T-cell (primary cell): Measurements from ENCODE around the gene SMC4. TPM values are rescaled to one million over a fixed set of nuclear protein-coding genes. Genes with fewer than 3 reads are reported as not detected.

Experiments used
- ATAC-seq, 4 experiments: fragments of 200-7000 bp in 3 of 4; fragments of 150-1000 bp in 1 of 4; cut with Tn5 transposase; replicated peaks in 1 of 4; 1 replicate in 3 of 4; 2 replicates in 1 of 4; pipeline ENCODE4 v1.10.0; 2021; ENCODE audit warnings: moderate library complexity in 3 of 4, mild to moderate bottlenecking in 2 of 4, moderate number of reproducible peaks in 1 of 4
- CTCF ChIA-PET, 2 donors: fragments of 300-600 bp; sonication (Branson Sonifier 250); formaldehyde crosslinking; loops; one replicate each; lab custom pipeline; 2022; ENCODE audit warnings: antibody characterized with exemption in 2 of 2; lab: Charles Lee
- POLR2A ChIA-PET, 2 donors: fragments of 300-600 bp; sonication (Branson Sonifier 250); formaldehyde crosslinking; loops; one replicate each; lab custom pipeline; 2022; ENCODE audit warnings: antibody characterized with exemption in 2 of 2; lab: Charles Lee
- DNase-seq, 35 experiments: peaks; one replicate each; pipeline versions ENCODE4 v3.0.0 to v3.0.0-alpha.2; 2013 to 2023
- H3K27ac ChIP-seq: one replicate; pipeline ENCODE4 v1.5.1; 2013; ENCODE audit warnings: low read length
- H3K27me3 ChIP-seq, 2 experiments: replicated peaks in 1 of 2; 1 replicate in 1 of 2; 2 replicates in 1 of 2; pipeline versions ENCODE4 v1.6.1 to v1.7.0; 2013; ENCODE audit warnings: low read length in 1 of 2, mixed read lengths in 1 of 2; ENCODE audit not compliant: control insufficient read depth in 2 of 2, insufficient read depth in 2 of 2; ENCODE audit errors: extremely low read depth in 1 of 2
- H3K36me3 ChIP-seq, 2 donors: 1 replicate in 1 of 2; 2 replicates in 1 of 2; pipeline versions ENCODE4 v1.6.1 to v1.7.0; 2013; ENCODE audit warnings: low read length in 1 of 2; ENCODE audit not compliant: control insufficient read depth in 2 of 2, insufficient read depth in 1 of 2; ENCODE audit errors: extremely low read depth in 1 of 2
- H3K4me1 ChIP-seq, 2 experiments: 1 replicate in 1 of 2; 2 replicates in 1 of 2; pipeline versions ENCODE4 v1.6.1 to v1.7.0; 2013; ENCODE audit warnings: low read length in 2 of 2, mixed read lengths in 1 of 2; ENCODE audit not compliant: insufficient read depth in 2 of 2, control insufficient read depth in 1 of 2; ENCODE audit errors: extremely low read depth in 1 of 2
- H3K4me3 ChIP-seq, 2 donors: 1 replicate in 1 of 2; 2 replicates in 1 of 2; pipeline versions ENCODE4 v1.5.1 to v1.7.0; 2013; ENCODE audit warnings: mild to moderate bottlenecking in 2 of 2, low read length in 1 of 2, moderate library complexity in 1 of 2; ENCODE audit not compliant: control insufficient read depth in 1 of 2; ENCODE audit errors: extremely low read depth in 1 of 2
- H3K9me3 ChIP-seq: 2 replicates; pipeline ENCODE4 v1.7.0; 2013
- H3K27ac Mint-ChIP-seq, 2 donors: one replicate each; pipeline ENCODE4 v1.8.0; 2020 to 2021; ENCODE audit warnings: mild to moderate bottlenecking in 2 of 2, mixed read lengths in 2 of 2
- H3K27me3 Mint-ChIP-seq, 2 donors: one replicate each; pipeline ENCODE4 v1.8.0; 2021 to 2022; ENCODE audit warnings: mixed read lengths in 2 of 2
- H3K36me3 Mint-ChIP-seq: one replicate; pipeline ENCODE4 v1.8.0; 2021; ENCODE audit warnings: mixed read lengths
- H3K4me1 Mint-ChIP-seq, 3 donors: one replicate each; pipeline ENCODE4 v1.8.0; 2020 to 2022; ENCODE audit warnings: mixed read lengths in 3 of 3, mild to moderate bottlenecking in 1 of 3
- H3K4me3 Mint-ChIP-seq, 3 donors: one replicate each; pipeline ENCODE4 v1.8.0; 2020 to 2022; ENCODE audit warnings: mild to moderate bottlenecking in 3 of 3, mixed read lengths in 3 of 3, moderate library complexity in 3 of 3
- H3K9me3 Mint-ChIP-seq, 3 donors: one replicate each; pipeline ENCODE4 v1.8.0; 2020 to 2022; ENCODE audit warnings: mixed read lengths in 3 of 3
- WGBS: methylation state at CpG from one replicate; pipeline ENCODE4 v1.1.5; 2013; ENCODE audit warnings: missing lambda C conversion rate; ENCODE audit not compliant: insufficient coverage; 5-methylcytosine and 5-hydroxymethylcytosine counted together
- total RNA-seq, 35 experiments: library from RNA in 6 of 35; stranded (reverse) in 6 of 35; fragments of 120-200 nt in 1 of 35; gene quantifications; one replicate each; pipeline versions ENCODE4 v1.2.1 to v1.2.4 and lab custom pipeline; 2013 to 2026

SMC4 gene
- total RNA-seq, 5 donors from 2014 or later (not counting 1 experiment from before 2014, with no cell fraction given) = 41.9 to 63.1 (median 51.2) TPM

- peaks cover 0 to 2% (median 0%) of the 10 kb centered on the region in 3 donors for H3K4me1 Mint-ChIP-seq
- no peak for ATAC-seq
- Histone ChIP-seq H3K27ac (no peak overlapping the region), H3K36me3 (peaks cover 0 to 14% of the 10 kb centered on the region in 2 donors), H3K9me3 (no peaks in the 10 kb centered on the region), H3K4me1 (peaks cover 0 to 3% of the 10 kb centered on the region in 2 experiments), H3K4me3 (no peak overlapping the region), H3K27me3 (no peaks in the 10 kb centered on the region)
- no peaks in the 10 kb centered on the region for H3K27me3 Mint-ChIP-seq
- no peak overlapping the region for H3K27ac Mint-ChIP-seq
- ChIA-PET POLR2A (interaction anchor here in 1 of 2 donors (0.6 kb wide), 1 partner anchor 152 kb away, joined by 3 read pairs; no protein-coding TSS in a partner anchor), CTCF (no interaction called here)
- no peaks in the 10 kb centered on the region for H3K9me3 Mint-ChIP-seq
- no peak overlapping the region for H3K4me3 Mint-ChIP-seq
- H3K36me3 Mint-ChIP-seq = peaks cover 56% of the 10 kb centered on the region
- DNase-seq = no peak
- WGBS = 90% methylated on average over 2 of the region's 2 CpGs
Observed at GRCh38 chr3:160376681-160377080, 22.8 kb upstream of the SMC4 start.

GRCh38 chr3:160378331-160379109 lies 20.9 kb upstream of the SMC4 start:
- POLR2A ChIA-PET = interaction anchor here (0.7 kb wide), 2 partner anchors 62 to 96 kb away, joined by 5 read pairs; no protein-coding TSS in a partner anchor
- DNase-seq (no peak), ATAC-seq (no peak)
- H3K9me3 ChIP-seq = no peaks in the 10 kb centered on the region
- H3K36me3 ChIP-seq = peaks cover 0 to 14% of the 10 kb centered on the region in 2 donors
- Mint-ChIP-seq H3K27me3 (no peaks in the 10 kb centered on the region), H3K9me3 (no peaks in the 10 kb centered on the region), H3K4me3 (no peak overlapping the region), H3K36me3 (peaks cover 52% of the 10 kb centered on the region), H3K4me1 (no peaks in the 10 kb centered on the region), H3K27ac (no peak overlapping the region)
- H3K27ac ChIP-seq = no peak overlapping the region
- H3K27me3 ChIP-seq = no peaks in the 10 kb centered on the region
- CTCF ChIA-PET = interaction anchor here in 1 of 2 donors (1.9 kb wide), 1 partner anchor 35 kb away, joined by 8 read pairs; no protein-coding TSS in a partner anchor
- WGBS = no CpG with 5 or more reads among the region's 1 CpG
- H3K4me3 ChIP-seq = no peak overlapping the region
- no peaks in the 10 kb centered on the region for H3K4me1 ChIP-seq

DNA sequence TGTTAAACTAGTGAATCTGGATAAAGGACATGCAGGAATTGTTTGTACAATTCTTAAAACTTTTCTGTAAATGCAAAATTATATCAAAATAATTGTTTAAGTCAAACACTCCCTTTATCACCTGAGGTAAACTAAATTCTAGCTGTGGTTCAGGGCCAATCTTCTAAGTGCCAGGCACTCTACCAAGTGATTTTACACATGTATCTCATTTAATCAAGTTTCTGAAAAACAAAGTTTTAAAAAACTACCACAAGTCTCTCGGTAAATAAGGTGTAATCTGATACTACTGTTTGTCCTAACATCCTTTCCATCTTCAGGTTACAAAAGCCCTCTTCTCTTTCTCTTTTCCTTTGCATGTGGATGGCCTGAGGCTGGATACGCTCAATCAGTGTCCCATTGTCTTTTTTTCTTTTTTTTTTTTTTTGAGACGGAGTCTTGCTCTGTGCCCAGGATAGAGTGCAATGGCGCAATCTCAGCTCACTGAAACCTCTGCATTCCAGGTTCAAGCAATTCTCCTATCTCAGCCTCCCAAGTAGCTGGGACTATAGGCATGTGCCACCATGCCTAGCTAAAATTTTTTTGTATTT lies 19.7 kb upstream of the SMC4 start:
- ChIA-PET CTCF (no interaction called here), POLR2A (no interaction called here)
- Histone ChIP-seq H3K27me3 (no peaks in the 10 kb centered on the region), H3K4me1 (no peaks in the 10 kb centered on the region), H3K9me3 (no peaks in the 10 kb centered on the region), H3K4me3 (no peak overlapping the region), H3K27ac (no peak overlapping the region), H3K36me3 (peaks cover 0 to 6% of the 10 kb centered on the region in 2 donors)
- H3K36me3 Mint-ChIP-seq = peaks cover 42% of the 10 kb centered on the region
- no peaks in the 10 kb centered on the region for H3K9me3 Mint-ChIP-seq
- no peak overlapping the region for H3K27ac Mint-ChIP-seq
- ATAC-seq (no peak), DNase-seq (no peak)
- no peaks in the 10 kb centered on the region for H3K4me1 Mint-ChIP-seq
- no peaks in the 10 kb centered on the region for H3K27me3 Mint-ChIP-seq
- 100% methylated on average over 1 of the region's 4 CpGs for WGBS
- H3K4me3 Mint-ChIP-seq = no peak overlapping the region

DNA sequence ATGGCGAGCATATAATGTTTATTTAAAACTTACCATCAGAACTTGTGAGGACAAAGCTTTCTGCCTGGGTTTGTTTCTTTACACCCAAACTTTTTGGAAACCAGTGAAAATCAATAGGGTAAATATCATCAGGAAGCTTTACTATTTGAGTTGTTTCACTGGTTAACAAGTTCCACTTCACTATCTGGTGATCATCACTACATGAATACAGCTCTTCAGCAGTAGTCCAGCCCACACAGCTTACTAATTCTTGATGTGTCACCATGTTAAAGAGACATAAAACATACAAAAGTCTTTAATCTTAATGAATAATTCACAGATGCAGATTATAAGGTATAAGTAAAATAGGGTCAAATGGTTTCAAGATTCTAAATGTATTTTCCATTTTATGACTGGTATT lies 18.0 kb upstream of the SMC4 start:
- Mint-ChIP-seq H3K4me3 (no peak overlapping the region), H3K9me3 (no peaks in the 10 kb centered on the region), H3K36me3 (peaks cover 34% of the 10 kb centered on the region), H3K4me1 (peaks cover 2 to 10% (median 7%) of the 10 kb centered on the region in 3 donors), H3K27me3 (no peaks in the 10 kb centered on the region), H3K27ac (no peak overlapping the region)
- Histone ChIP-seq H3K9me3 (no peaks in the 10 kb centered on the region), H3K4me3 (no peak overlapping the region), H3K36me3 (peaks cover 0 to 6% of the 10 kb centered on the region in 2 donors), H3K4me1 (peaks cover 0 to 3% of the 10 kb centered on the region in 2 experiments), H3K27ac (no peak overlapping the region), H3K27me3 (no peaks in the 10 kb centered on the region)
- no peak for ATAC-seq
- no peak for DNase-seq
- ChIA-PET POLR2A (no interaction called here), CTCF (interaction anchor here in 1 of 2 donors (0.7 to 1.2 kb wide), 2 partner anchors 31 to 50 kb away, joined by 3 read pairs; no protein-coding TSS in a partner anchor)
- WGBS = no CpG with 5 or more reads among the region's 1 CpG

DNA sequence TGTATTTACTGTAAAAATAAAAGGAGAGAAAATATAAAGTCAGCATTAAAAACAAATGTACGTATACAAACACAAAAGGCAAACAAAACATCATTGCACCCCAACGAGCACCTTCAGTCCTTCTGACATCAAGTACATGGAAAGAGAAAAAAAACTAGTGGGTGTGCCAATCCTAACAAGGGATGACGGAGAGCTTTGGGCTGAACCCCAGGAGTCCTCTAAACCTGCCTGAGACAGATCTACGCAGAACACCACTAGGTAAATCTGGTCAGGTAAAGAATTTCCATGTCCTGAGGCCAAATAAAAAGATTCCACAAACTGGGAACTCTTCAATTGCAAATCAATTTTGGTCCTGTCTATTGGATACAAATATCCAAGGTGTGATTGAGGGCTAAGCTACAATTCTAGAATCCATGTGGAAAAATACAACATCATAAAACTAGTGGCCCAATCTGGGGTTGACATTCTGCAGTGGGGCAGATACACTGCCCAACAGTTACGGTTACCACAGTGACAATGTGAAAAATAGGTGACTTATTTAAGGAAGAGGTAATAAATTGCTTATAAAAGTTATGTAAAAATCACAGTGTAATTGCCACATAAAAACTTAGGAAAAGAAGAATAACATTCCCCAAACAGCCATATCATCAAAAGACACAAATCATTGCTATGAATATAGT lies 14.7 kb upstream of the SMC4 start:
- no peak overlapping the region for H3K27ac ChIP-seq
- H3K36me3 ChIP-seq = no peaks in the 10 kb centered on the region
- ChIA-PET CTCF (no interaction called here), POLR2A (no interaction called here)
- DNase-seq (no peak), ATAC-seq (no peak)
- H3K27me3 Mint-ChIP-seq = no peaks in the 10 kb centered on the region
- H3K9me3 ChIP-seq = no peaks in the 10 kb centered on the region
- WGBS = 100% methylated on average over 2 of the region's 5 CpGs
- no peaks in the 10 kb centered on the region for H3K27me3 ChIP-seq
- no peaks in the 10 kb centered on the region for H3K9me3 Mint-ChIP-seq
- H3K4me3 ChIP-seq = no peak overlapping the region
- peaks cover 28% of the 10 kb centered on the region for H3K36me3 Mint-ChIP-seq
- H3K4me1 ChIP-seq = peaks cover 0 to 6% of the 10 kb centered on the region in 2 experiments
- peaks cover 5 to 10% (median 7%) of the 10 kb centered on the region in 3 donors for H3K4me1 Mint-ChIP-seq
- no peak overlapping the region for H3K27ac Mint-ChIP-seq
- H3K4me3 Mint-ChIP-seq = no peak overlapping the region

DNA sequence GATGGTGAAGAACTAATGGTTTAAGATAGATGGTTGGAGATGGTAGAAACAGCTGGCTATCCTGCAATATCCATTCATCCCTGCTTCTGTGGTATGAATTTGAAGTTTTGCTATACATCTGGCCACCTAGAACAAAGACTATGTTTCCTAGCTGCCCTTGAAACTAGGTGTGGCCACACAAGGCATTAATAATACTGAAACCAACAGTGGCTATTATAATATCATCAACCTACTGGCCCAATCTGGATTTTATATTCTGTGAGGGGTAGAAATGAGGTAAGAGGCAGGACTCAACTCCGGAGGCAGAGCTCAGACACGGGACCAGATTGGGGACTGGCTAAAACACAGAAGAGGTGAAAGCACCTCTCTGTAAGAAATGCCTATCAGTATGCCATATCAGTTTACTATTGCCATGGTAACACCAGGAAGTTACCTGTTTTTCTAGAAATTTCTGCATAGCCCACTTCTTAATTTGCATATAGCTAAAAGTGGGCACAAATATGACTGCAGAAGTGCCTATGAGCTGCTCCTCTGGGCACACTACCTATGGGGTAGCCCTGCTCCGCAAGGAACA lies 8.8 kb upstream of the SMC4 start:
- no peak overlapping the region for H3K4me3 ChIP-seq
- H3K9me3 Mint-ChIP-seq = no peaks in the 10 kb centered on the region
- POLR2A ChIA-PET = interaction anchor here in 1 of 2 donors (0.6 kb wide), 1 partner anchor 19 kb away, joined by 3 read pairs; no protein-coding TSS in a partner anchor
- H3K9me3 ChIP-seq = no peaks in the 10 kb centered on the region
- H3K27me3 ChIP-seq = no peaks in the 10 kb centered on the region
- CTCF ChIA-PET = no interaction called here
- ATAC-seq = no peak
- peaks cover 0 to 13% of the 10 kb centered on the region in 2 experiments for H3K4me1 ChIP-seq
- H3K27me3 Mint-ChIP-seq = no peaks in the 10 kb centered on the region
- 100% methylated on average over 3 of the region's 3 CpGs for WGBS
- H3K27ac ChIP-seq = no peak overlapping the region
- no peak overlapping the region for H3K27ac Mint-ChIP-seq
- no peak overlapping the region for H3K4me3 Mint-ChIP-seq
- no peak for DNase-seq
- peaks cover 13% of the 10 kb centered on the region for H3K36me3 Mint-ChIP-seq
- peaks cover 11 to 16% (median 14%) of the 10 kb centered on the region in 3 donors for H3K4me1 Mint-ChIP-seq
- H3K36me3 ChIP-seq = peaks cover 2 to 6% of the 10 kb centered on the region in 2 donors
